Vagina (tissue), 2 donors: ENCODE measurements around the gene KMT5C. TPM values are rescaled to one million over a fixed set of nuclear protein-coding genes. Genes with fewer than 3 reads are reported as not detected.

ENCODE experiments used
- DNase-seq, 2 donors: peaks; one replicate each; pipeline ENCODE4 v3.0.0-alpha.2; 2017; ENCODE audit errors: extremely low spot score in 2 of 2
- H3K27ac ChIP-seq: fragments of 200-600 bp; sonication (generic); one replicate; pipeline ENCODE4 v1.5.1; 2019
- H3K27me3 ChIP-seq: fragments of 200-600 bp; sonication (generic); one replicate; pipeline ENCODE4 v1.5.1; 2019
- H3K36me3 ChIP-seq, 2 donors: fragments of 200-600 bp; sonication (generic); one replicate each; pipeline ENCODE4 v1.5.1; 2017 to 2019
- H3K4me1 ChIP-seq: fragments of 200-600 bp; sonication (generic); one replicate; pipeline ENCODE4 v1.5.1; 2019
- H3K4me3 ChIP-seq, 2 donors: fragments of 200-600 bp; sonication (generic); 1 replicate in 1 of 2; 2 replicates in 1 of 2; pipeline ENCODE4 v1.5.1; 2016 to 2019
- H3K9me3 ChIP-seq: fragments of 200-600 bp; sonication (generic); one replicate; pipeline ENCODE4 v1.5.1; 2019
- CTCF ChIP-seq, 3 experiments: fragments of 450-650 bp in 2 of 3; fragments of 200-600 bp in 1 of 3; sonication (generic) in 1 of 3; IDR thresholded peaks; one replicate each; pipeline ENCODE4 v1.5.1; 2017 to 2019; ENCODE audit warnings: antibody characterized with exemption in 3 of 3, mild to moderate bottlenecking in 2 of 3, moderate library complexity in 2 of 3
- POLR2A ChIP-seq, 2 donors: fragments of 450-650 bp; IDR thresholded peaks; one replicate each; pipeline ENCODE4 v1.6.1; 2017; ENCODE audit warnings: antibody characterized with exemption in 2 of 2, mild to moderate bottlenecking in 2 of 2, moderate library complexity in 2 of 2
- POLR2AphosphoS5 ChIP-seq, 2 donors: sonication (generic); formaldehyde crosslinking; IDR thresholded peaks; one replicate each; pipeline ENCODE4 v1.9.0; 2017; ENCODE audit warnings: antibody characterized with exemption in 2 of 2, mild to moderate bottlenecking in 2 of 2, low read depth in 1 of 2; ENCODE audit not compliant: insufficient read depth in 1 of 2
- intact Hi-C: fragments of 100-400 bp; cut with DNase I; formaldehyde crosslinking; loops from one replicate; pipeline ENCODE4 v1.15.1; 2023
- total RNA-seq: library from RNA; depleted of rRNA; stranded (reverse); fragments of >200 nt; gene quantifications from one replicate; pipeline ENCODE4 v1.2.3, GENCODE V29; 2016

Gene KMT5C
- total RNA-seq, 1 donor from 2014 or later: 19.2 TPM

- Histone ChIP-seq H3K27ac (no peak within 1 kb of the TSS), H3K27me3 (no peaks in the 10 kb centered on the region), H3K9me3 (no peaks in the 10 kb centered on the region), H3K4me3 (no peak within 1 kb of the TSS), H3K36me3 (no peaks in the 10 kb centered on the region), H3K4me1 (peaks cover 8% of the 10 kb centered on the region)
- no peak for DNase-seq
- TF ChIP-seq CTCF (IDR thresholded peaks at IDR 0.05): no peak
- no peak for TF ChIP-seq POLR2A (IDR thresholded peaks at IDR 0.05)
- TF ChIP-seq POLR2AphosphoS5 (IDR thresholded peaks at IDR 0.05; ENCODE audit: insufficient read depth in 1 of 2, low read depth in 1 of 2): no peak
- intact Hi-C loops: loop anchor here (10.0 kb wide), 1 partner anchor 72 kb away; no protein-coding TSS in a partner anchor
Observed at GRCh38 chr19:55376241-55376933, 36.7 kb downstream of the KMT5C start, which contains the start of gene TMEM190. Gene TMEM190, plus strand, starts transcription at chr19:55376826. Its CDS starts 28 bp downstream, at chr19:55376854.

GRCh38 chr19:55377356-55378131, 37.9 kb downstream of the KMT5C start:
- Histone ChIP-seq H3K4me1 (peaks cover 8% of the 10 kb centered on the region), H3K9me3 (no peaks in the 10 kb centered on the region), H3K4me3 (no peak overlapping the region), H3K27ac (no peak overlapping the region), H3K27me3 (no peaks in the 10 kb centered on the region), H3K36me3 (no peaks in the 10 kb centered on the region)
- TF ChIP-seq POLR2AphosphoS5 (IDR thresholded peaks at IDR 0.05; ENCODE audit: insufficient read depth in 1 of 2, low read depth in 1 of 2): no peak
- no peak for TF ChIP-seq CTCF (IDR thresholded peaks at IDR 0.05)
- TF ChIP-seq POLR2A (IDR thresholded peaks at IDR 0.05): no peak
- intact Hi-C loops: loop anchor here (10.0 kb wide), 1 partner anchor 73 kb away; no protein-coding TSS in a partner anchor
- DNase-seq: no peak

DNA sequence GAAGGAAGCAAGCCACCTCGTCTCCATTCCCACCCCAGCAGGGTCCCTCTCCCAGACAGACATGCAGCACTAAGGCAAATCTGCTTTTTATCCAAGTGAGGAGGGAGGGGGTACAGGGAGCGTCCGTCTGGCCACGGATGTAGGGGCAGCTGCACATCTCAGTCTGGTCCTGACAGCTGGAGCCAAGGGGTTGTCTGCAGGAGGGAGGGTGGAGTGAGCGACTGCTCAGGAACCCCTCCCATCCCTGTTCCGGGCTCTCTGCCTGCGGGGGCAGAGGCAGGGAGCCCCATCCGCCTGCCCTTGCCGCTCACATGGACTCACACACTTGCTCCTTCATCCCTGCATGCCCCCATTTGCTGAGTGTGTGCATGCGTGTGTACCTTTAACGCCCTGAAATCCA, 39.5 kb downstream of the KMT5C start:
- no peaks in the 10 kb centered on the region for H3K27me3 ChIP-seq
- no peak for DNase-seq
- peaks cover 13% of the 10 kb centered on the region for H3K4me1 ChIP-seq
- H3K9me3 ChIP-seq: no peaks in the 10 kb centered on the region
- H3K36me3 ChIP-seq: no peaks in the 10 kb centered on the region
- H3K27ac ChIP-seq: no peak overlapping the region
- intact Hi-C loops: loop anchor here (10.0 kb wide), 1 partner anchor 74 kb away; no protein-coding TSS in a partner anchor
- TF ChIP-seq POLR2AphosphoS5 (IDR thresholded peaks at IDR 0.05; ENCODE audit: insufficient read depth in 1 of 2, low read depth in 1 of 2) (no peak), CTCF (IDR thresholded peaks at IDR 0.05) (no peak), POLR2A (IDR thresholded peaks at IDR 0.05) (no peak)
- H3K4me3 ChIP-seq: no peak overlapping the region

DNA sequence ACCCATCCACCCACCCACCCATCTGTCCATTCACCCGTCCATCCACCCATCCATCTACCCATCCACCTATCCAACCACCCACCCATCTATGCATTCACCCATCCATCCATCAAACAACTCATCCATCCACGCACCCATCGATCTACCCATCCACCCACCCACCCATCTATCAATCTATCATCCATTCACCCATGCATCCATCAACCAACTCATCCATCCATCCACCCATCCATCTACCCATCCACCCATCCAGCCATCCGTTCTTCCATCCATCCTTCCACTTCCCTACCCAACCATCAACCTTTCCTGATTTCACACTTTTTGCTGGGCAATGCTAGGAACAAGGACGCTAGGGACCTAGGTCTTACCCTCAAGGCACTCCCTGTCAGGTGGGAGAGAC, 42.3 kb downstream of the KMT5C start:
- no peaks in the 10 kb centered on the region for H3K27me3 ChIP-seq
- TF ChIP-seq POLR2AphosphoS5 (IDR thresholded peaks at IDR 0.05; ENCODE audit: insufficient read depth in 1 of 2, low read depth in 1 of 2) (no peak), POLR2A (IDR thresholded peaks at IDR 0.05) (no peak), CTCF (IDR thresholded peaks at IDR 0.05) (no peak)
- no peak for DNase-seq
- no peak overlapping the region for H3K4me3 ChIP-seq
- H3K4me1 ChIP-seq: peaks cover 27% of the 10 kb centered on the region
- peaks cover 0 to under 1% of the 10 kb centered on the region in 2 donors for H3K36me3 ChIP-seq
- intact Hi-C loops: no loop called here
- no peaks in the 10 kb centered on the region for H3K9me3 ChIP-seq
- no peak overlapping the region for H3K27ac ChIP-seq
